ENCODE measurements around the gene ELANE. TPM values are rescaled to one million over a fixed set of nuclear protein-coding genes. Genes with fewer than 3 reads are reported as not detected.
A peak's percentile ranks its signal among the peaks of the same experiment; 100 is the strongest.

Gene ELANE
- total RNA-seq, 3 donors from 2014 or later (not counting 1 experiment from before 2014, with no cell fraction given): 1.7 to 1.8 TPM; not detected in 1

DNA sequence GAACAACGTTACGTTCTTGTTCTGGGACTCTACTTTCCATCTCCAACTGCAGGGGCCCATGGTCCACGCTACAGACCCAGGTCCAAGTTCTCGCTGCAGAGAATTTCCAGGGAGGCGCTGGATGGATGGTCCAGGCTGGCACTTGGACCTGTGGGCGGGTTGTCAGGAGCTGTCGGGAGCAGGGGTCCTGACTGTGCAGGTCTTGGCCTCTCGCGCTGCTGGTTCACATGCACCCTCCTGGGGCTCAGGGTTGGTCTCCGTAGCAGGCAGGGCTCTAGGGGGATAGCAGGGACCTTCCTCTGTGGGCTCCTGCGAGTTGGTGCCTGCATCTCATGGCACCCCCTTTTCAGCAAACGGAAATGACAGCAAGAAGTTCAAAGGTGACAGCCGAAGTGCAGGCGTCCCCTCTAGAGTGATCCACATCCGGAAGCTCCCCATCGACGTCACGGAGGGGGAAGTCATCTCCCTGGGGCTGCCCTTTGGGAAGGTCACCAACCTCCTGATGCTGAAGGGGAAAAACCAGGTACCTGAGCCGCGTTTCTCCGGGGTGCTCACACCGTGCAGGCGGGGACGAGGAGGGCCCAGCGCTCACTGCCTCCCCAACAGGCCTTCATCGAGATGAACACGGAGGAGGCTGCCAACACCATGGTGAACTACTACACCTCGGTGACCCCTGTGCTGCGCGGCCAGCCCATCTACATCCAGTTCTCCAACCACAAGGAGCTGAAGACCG, 48.3 kb upstream of the ELANE start:
- ATAC-seq (no peak), DNase-seq (peak in 1 of 2 donors; percentile 28)
- H3K4me3 ChIP-seq (ENCODE audit: low read length): no peak overlapping the region
- peaks cover 49 to 50% of the 10 kb centered on the region in 2 donors for H3K4me1 Mint-ChIP-seq
- WGBS (ENCODE audit: insufficient coverage): 89% methylated on average over 31 of the region's 31 CpGs
- TF ChIP-seq, protein P1, sequence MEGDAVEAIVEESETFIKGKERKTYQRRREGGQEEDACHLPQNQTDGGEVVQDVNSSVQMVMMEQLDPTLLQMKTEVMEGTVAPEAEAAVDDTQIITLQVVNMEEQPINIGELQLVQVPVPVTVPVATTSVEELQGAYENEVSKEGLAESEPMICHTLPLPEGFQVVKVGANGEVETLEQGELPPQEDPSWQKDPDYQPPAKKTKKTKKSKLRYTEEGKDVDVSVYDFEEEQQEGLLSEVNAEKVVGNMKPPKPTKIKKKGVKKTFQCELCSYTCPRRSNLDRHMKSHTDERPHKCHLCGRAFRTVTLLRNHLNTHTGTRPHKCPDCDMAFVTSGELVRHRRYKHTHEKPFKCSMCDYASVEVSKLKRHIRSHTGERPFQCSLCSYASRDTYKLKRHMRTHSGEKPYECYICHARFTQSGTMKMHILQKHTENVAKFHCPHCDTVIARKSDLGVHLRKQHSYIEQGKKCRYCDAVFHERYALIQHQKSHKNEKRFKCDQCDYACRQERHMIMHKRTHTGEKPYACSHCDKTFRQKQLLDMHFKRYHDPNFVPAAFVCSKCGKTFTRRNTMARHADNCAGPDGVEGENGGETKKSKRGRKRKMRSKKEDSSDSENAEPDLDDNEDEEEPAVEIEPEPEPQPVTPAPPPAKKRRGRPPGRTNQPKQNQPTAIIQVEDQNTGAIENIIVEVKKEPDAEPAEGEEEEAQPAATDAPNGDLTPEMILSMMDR (IDR thresholded peaks at IDR 0.05): no peak
- no peaks in the 10 kb centered on the region for H3K27me3 ChIP-seq (ENCODE audit: control insufficient read depth, insufficient read depth, low read length)
- no peaks in the 10 kb centered on the region for H3K27me3 Mint-ChIP-seq (ENCODE audit: low read depth in 2 of 2)
- H3K4me3 Mint-ChIP-seq: peak overlapping the region; percentile 17
- no peak overlapping the region for H3K27ac Mint-ChIP-seq
- no peak overlapping the region for H3K27ac ChIP-seq (ENCODE audit: low read length)
- no peaks in the 10 kb centered on the region for H3K9me3 ChIP-seq (ENCODE audit: control insufficient read depth, insufficient read depth, low read length)
- peaks cover 57% of the 10 kb centered on the region for H3K36me3 ChIP-seq (ENCODE audit: control insufficient read depth, insufficient read depth, low read length)
- H3K9me3 Mint-ChIP-seq: no peaks in the 10 kb centered on the region
- H3K36me3 Mint-ChIP-seq: peaks cover 8% of the 10 kb centered on the region
- intact Hi-C loops (cut with micrococcal nuclease): no loop called here
- peaks cover 45% of the 10 kb centered on the region for H3K4me1 ChIP-seq (ENCODE audit: control insufficient read depth, insufficient read depth, low read length)

DNA sequence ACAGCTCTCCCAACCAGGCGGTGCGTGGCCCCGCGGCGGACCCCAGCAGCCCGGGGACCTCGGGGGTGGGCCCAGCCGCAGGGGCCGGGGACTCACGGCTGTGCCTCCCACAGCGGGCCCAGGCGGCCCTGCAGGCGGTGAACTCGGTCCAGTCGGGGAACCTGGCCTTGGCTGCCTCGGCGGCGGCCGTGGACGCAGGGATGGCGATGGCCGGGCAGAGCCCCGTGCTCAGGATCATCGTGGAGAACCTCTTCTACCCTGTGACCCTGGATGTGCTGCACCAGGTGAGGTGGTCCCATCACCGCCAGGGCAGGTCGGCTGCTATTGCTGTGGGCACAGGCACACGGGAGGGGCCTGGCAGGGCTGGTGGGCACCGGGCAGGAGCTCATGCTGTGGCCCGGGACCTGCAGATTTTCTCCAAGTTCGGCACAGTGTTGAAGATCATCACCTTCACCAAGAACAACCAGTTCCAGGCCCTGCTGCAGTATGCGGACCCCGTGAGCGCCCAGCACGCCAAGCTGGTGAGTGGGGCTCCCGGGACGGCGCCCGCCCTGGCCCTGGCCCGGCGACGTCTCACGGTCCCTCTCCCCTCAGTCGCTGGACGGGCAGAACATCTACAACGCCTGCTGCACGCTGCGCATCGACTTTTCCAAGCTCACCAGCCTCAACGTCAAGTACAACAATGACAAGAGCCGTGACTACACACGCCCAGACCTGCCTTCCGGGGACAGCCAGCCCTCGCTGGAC, 47.5 kb upstream of the ELANE start:
- no peak for ATAC-seq
- Mint-ChIP-seq H3K9me3 (no peaks in the 10 kb centered on the region), H3K27ac (no peak overlapping the region), H3K36me3 (peaks cover 8% of the 10 kb centered on the region), H3K4me3 (peak overlapping the region; percentile 13), H3K4me1 (peaks cover 42% of the 10 kb centered on the region in 2 donors), H3K27me3 (ENCODE audit: low read depth in 2 of 2) (no peaks in the 10 kb centered on the region)
- WGBS (ENCODE audit: insufficient coverage): 95% methylated on average over 53 of the region's 53 CpGs
- peak in 1 of 2 donors; percentile 13 for DNase-seq
- TF ChIP-seq, protein P1 (IDR thresholded peaks at IDR 0.05): no peak
- Histone ChIP-seq H3K36me3 (ENCODE audit: control insufficient read depth, insufficient read depth, low read length) (peaks cover 65% of the 10 kb centered on the region), H3K27ac (ENCODE audit: low read length) (no peak overlapping the region), H3K4me1 (ENCODE audit: control insufficient read depth, insufficient read depth, low read length) (peaks cover 37% of the 10 kb centered on the region), H3K27me3 (ENCODE audit: control insufficient read depth, insufficient read depth, low read length) (no peaks in the 10 kb centered on the region), H3K9me3 (ENCODE audit: control insufficient read depth, insufficient read depth, low read length) (no peaks in the 10 kb centered on the region), H3K4me3 (ENCODE audit: low read length) (no peak overlapping the region)
- intact Hi-C loops (cut with micrococcal nuclease): no loop called here

DNA sequence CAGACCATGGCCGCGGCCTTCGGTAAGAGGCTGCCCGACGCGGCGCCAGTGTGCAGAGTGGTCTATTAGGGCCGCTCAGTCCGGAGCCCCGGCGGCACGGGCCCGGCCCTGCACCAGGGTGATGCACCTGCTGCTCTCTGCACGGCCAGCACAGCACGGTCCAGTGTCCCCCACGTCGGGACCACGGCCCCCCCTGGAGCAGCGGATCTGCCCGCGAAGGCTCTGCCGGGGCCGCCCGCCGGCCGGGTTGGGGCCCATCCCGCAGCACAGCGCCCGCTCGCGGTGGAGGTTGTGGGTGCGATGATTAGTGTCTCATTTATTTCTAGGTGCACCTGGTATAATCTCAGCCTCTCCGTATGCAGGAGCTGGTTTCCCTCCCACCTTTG, 46.9 kb upstream of the ELANE start:
- peak overlapping the region; percentile 13 for H3K4me3 Mint-ChIP-seq
- peaks cover 8% of the 10 kb centered on the region for H3K36me3 Mint-ChIP-seq
- Histone ChIP-seq H3K9me3 (ENCODE audit: control insufficient read depth, insufficient read depth, low read length) (no peaks in the 10 kb centered on the region), H3K4me1 (ENCODE audit: control insufficient read depth, insufficient read depth, low read length) (peaks cover 32% of the 10 kb centered on the region), H3K4me3 (ENCODE audit: low read length) (no peak overlapping the region), H3K27me3 (ENCODE audit: control insufficient read depth, insufficient read depth, low read length) (no peaks in the 10 kb centered on the region), H3K36me3 (ENCODE audit: control insufficient read depth, insufficient read depth, low read length) (peaks cover 68% of the 10 kb centered on the region), H3K27ac (ENCODE audit: low read length) (no peak overlapping the region)
- WGBS (ENCODE audit: insufficient coverage): 96% methylated on average over 33 of the region's 33 CpGs
- no peaks in the 10 kb centered on the region for H3K27me3 Mint-ChIP-seq (ENCODE audit: low read depth in 2 of 2)
- DNase-seq (peak in 1 of 2 donors; percentile 10), ATAC-seq (no peak)
- H3K4me1 Mint-ChIP-seq: peaks cover 36 to 37% of the 10 kb centered on the region in 2 donors
- TF ChIP-seq, protein P1 (IDR thresholded peaks at IDR 0.05): no peak
- H3K9me3 Mint-ChIP-seq: no peaks in the 10 kb centered on the region
- intact Hi-C loops (cut with micrococcal nuclease): no loop called here
- no peak overlapping the region for H3K27ac Mint-ChIP-seq

Data from natural killer cell (primary cell).